Stimulated activated CD4-positive, alpha-beta T cell treated with anti-CD3 and anti-CD28 coated beads, Interleukin-4, amount 100 ng/mL, for 24 hours (primary cell): ENCODE results near the gene ZNF514.

Experiments
- DNase-seq: peaks from one replicate; pipeline ENCODE4 v3.0.0-alpha.2; 2020

The ZNF514 gene

GRCh38 chr2:95159690-95160449 is at the start of gene ZNF514:
Gene ZNF514, minus strand, starts transcription at chr2:95159848. Its CDS starts 6,595 bp downstream, at chr2:95153253.
- DNase-seq: peak; percentile 74

GRCh38 chr2:95208106-95208505 is 48.5 kb upstream of the ZNF514 start:
- DNase-seq: no peak

GRCh38 chr2:95207111-95207961 is 47.7 kb upstream of the ZNF514 start, which contains the start of gene ZNF892:
Gene ZNF892, plus strand, starts transcription at chr2:95207521. Its CDS starts 295 bp downstream, at chr2:95207816.
- DNase-seq: peak; percentile 82

GRCh38 chr2:95206096-95206495 is 46.4 kb upstream of the ZNF514 start:
- no peak for DNase-seq

- DNase-seq: no peak
Observed at GRCh38 chr2:95204396-95204795, 44.7 kb upstream of the ZNF514 start.

GRCh38 chr2:95203911-95204310 is 44.3 kb upstream of the ZNF514 start:
- DNase-seq: no peak

GRCh38 chr2:95192956-95193355 is 33.3 kb upstream of the ZNF514 start:
- DNase-seq: peak; percentile 45

GRCh38 chr2:95185973-95186372 is 26.3 kb upstream of the ZNF514 start:
- no peak for DNase-seq

GRCh38 chr2:95185197-95185596 is 25.5 kb upstream of the ZNF514 start:
- DNase-seq: no peak

- no peak for DNase-seq
Observed at GRCh38 chr2:95181774-95182173, 22.1 kb upstream of the ZNF514 start.

- DNase-seq: no peak
Observed at GRCh38 chr2:95179451-95179850, 19.8 kb upstream of the ZNF514 start.

- DNase-seq: no peak
Observed at GRCh38 chr2:95174031-95174542, 14.4 kb upstream of the ZNF514 start.

- no peak for DNase-seq
Observed at GRCh38 chr2:95171902-95172301, 12.3 kb upstream of the ZNF514 start.

- DNase-seq: no peak
Observed at GRCh38 chr2:95166065-95166763, 6.6 kb upstream of the ZNF514 start.

- DNase-seq: peak; percentile 98
Observed at GRCh38 chr2:95165371-95166064, 5.9 kb upstream of the ZNF514 start, which contains the start of gene ZNF2. Gene ZNF2, plus strand, starts transcription at chr2:95165809. Its CDS starts 10,418 bp downstream, at chr2:95176227.

- no peak for DNase-seq
Observed at GRCh38 chr2:95165030-95165370, 5.4 kb upstream of the ZNF514 start.

GRCh38 chr2:95158891-95159619 is 593 bp downstream of the ZNF514 start:
- DNase-seq: peak; percentile 32

GRCh38 chr2:95158441-95158840 is 1.2 kb downstream of the ZNF514 start:
- no peak for DNase-seq

GRCh38 chr2:95149397-95149984 is 10.2 kb downstream of the ZNF514 start:
- no peak for DNase-seq

GRCh38 chr2:95143838-95144237 is 15.8 kb downstream of the ZNF514 start:
- no peak for DNase-seq

- no peak for DNase-seq
Observed at GRCh38 chr2:95138702-95139101, 20.9 kb downstream of the ZNF514 start.
